Hepatocyte (in vitro differentiated cells): ENCODE measurements around the gene SUMF1. TPM values are rescaled to one million over a fixed set of nuclear protein-coding genes. Genes with fewer than 3 reads are reported as not detected.

Experiments used
- DNase-seq: peaks from one replicate; pipeline ENCODE4 v3.0.0-alpha.2; 2016; ENCODE audit warnings: low spot score
- H2AFZ ChIP-seq: fragments of 200-600 bp; sonication (generic); 2 replicates; pipeline ENCODE4 v1.6.0; 2016; ENCODE audit warnings: antibody characterized with exemption, mild to moderate bottlenecking
- H3K27ac ChIP-seq: fragments of 200-600 bp; sonication (generic); 2 replicates; pipeline ENCODE4 v1.5.1; 2016; ENCODE audit warnings: mild to moderate bottlenecking
- H3K27me3 ChIP-seq: fragments of 200-600 bp; sonication (generic); 2 replicates; pipeline ENCODE4 v1.6.1; 2016
- H3K36me3 ChIP-seq: fragments of 200-600 bp; sonication (generic); replicated peaks from 2 replicates; pipeline ENCODE4 v1.5.1; 2016; ENCODE audit warnings: low read depth; ENCODE audit not compliant: insufficient read depth
- H3K4me1 ChIP-seq: fragments of 200-600 bp; sonication (generic); 2 replicates; pipeline ENCODE4 v1.5.1; 2016; ENCODE audit warnings: mild to moderate bottlenecking, moderate library complexity; ENCODE audit not compliant: insufficient read depth
- H3K4me2 ChIP-seq: fragments of 200-600 bp; sonication (generic); 2 replicates; pipeline ENCODE4 v1.6.0; 2016
- H3K4me3 ChIP-seq: fragments of 200-600 bp; sonication (generic); 2 replicates; pipeline ENCODE4 v1.5.1; 2016; ENCODE audit warnings: mild to moderate bottlenecking
- H3K79me2 ChIP-seq: fragments of 200-600 bp; sonication (generic); 2 replicates; pipeline ENCODE4 v1.6.0; 2017; ENCODE audit warnings: mild to moderate bottlenecking
- H3K9me2 ChIP-seq: fragments of 200-600 bp; sonication (generic); replicated peaks from 2 replicates; pipeline ENCODE4 v1.6.0; 2017; ENCODE audit warnings: mild to moderate bottlenecking; ENCODE audit not compliant: insufficient read depth
- H3K9me3 ChIP-seq: fragments of 200-600 bp; sonication (generic); 2 replicates; pipeline ENCODE4 v1.5.1; 2016; ENCODE audit warnings: low read depth, mild to moderate bottlenecking
- H4K20me1 ChIP-seq: fragments of 200-600 bp; sonication (generic); 2 replicates; pipeline ENCODE4 v1.6.0; 2016; ENCODE audit warnings: mild to moderate bottlenecking; ENCODE audit not compliant: insufficient read depth, poor library complexity, severe bottlenecking
- EZH2 ChIP-seq: fragments of 200-600 bp; sonication (generic); IDR thresholded peaks from 2 replicates; pipeline ENCODE4 v1.6.1; 2016; ENCODE audit warnings: antibody characterized with exemption, mild to moderate bottlenecking, borderline replicate concordance
- EZH2phosphoT487 ChIP-seq: fragments of 200-600 bp; sonication (generic); IDR thresholded peaks from one replicate; pipeline ENCODE4 v1.6.1; 2018; ENCODE audit warnings: antibody characterized with exemption, mild to moderate bottlenecking, low read depth, moderate library complexity; ENCODE audit not compliant: unreplicated experiment, severe bottlenecking
- WGBS: methylation state at CpG from one replicate; pipeline ENCODE4 v1.1.6; 2016; ENCODE audit warnings: low lambda C conversion rate; ENCODE audit errors: missing lambda C conversion rate; 5-methylcytosine and 5-hydroxymethylcytosine counted together
- polyA plus RNA-seq: library from polyadenylated mRNA; unstranded; fragments of >200 nt; fragmentation: Nextera tagmentation; extraction: Ambion mirVana; gene quantifications from 2 replicates; pipeline ENCODE4 v1.2.1, GENCODE V29; 2016
- total RNA-seq: library from RNA; depleted of rRNA; stranded (reverse); fragments of >200 nt; gene quantifications from 2 replicates; pipeline ENCODE4 v1.2.3, GENCODE V29; 2014
- TF ChIP-seq, protein P1 (sequence below): fragments of 200-600 bp; sonication (generic); IDR thresholded peaks from 2 replicates; pipeline ENCODE4 v1.5.1; 2016; ENCODE audit warnings: antibody characterized with exemption, mild to moderate bottlenecking; ENCODE audit not compliant: poor library complexity

The SUMF1 gene
- total and polyA plus RNA-seq, 2 experiments from 2014 or later: 55.5 to 59.0 TPM

GRCh38 chr3:4321732-4322131 lies 145.3 kb downstream of the SUMF1 start:
- 83% methylated on average over 1 of the region's 1 CpG for WGBS

DNA sequence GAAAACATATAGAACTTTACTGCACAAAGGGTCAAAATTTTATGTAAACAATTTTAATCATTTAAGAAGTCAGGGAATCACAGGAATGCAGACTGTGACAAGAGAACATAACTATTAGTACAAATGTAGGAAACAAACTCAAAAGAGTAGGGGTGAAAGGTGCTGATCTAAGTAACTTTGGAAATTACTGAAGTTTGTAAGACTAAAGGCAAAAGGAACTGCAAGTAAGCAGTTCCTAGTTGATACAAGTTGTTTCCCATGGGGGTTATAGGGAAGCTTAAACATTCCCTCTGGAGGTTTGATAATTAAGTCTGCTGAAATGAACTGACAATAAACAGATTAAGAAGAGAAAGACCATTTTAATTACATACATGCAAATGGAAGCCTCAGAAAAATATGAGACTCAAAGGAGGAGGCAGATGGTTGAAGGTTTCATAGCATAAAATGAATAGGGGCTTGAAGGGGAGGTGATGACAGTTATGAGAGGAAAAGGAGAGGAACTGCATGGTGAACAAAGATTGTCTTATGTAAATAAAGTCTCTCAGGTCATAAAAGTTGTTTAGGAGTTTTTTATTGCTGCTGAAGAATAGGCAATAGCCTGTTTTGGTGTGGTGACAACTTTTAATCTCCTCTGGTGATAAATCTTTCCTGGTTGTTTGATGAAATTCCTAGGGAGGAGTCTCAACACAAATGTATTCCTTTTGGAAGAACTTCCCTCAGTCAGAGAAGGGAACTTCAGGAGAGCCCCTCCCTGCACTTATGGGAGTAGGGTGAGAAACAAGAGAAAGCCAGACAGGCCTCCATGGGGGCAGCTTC lies 146.8 kb downstream of the SUMF1 start:
- Histone ChIP-seq H3K4me3 (no peak overlapping the region), H3K79me2 (no peaks in the 10 kb centered on the region), H3K27me3 (no peaks in the 10 kb centered on the region), H3K27ac (no peak overlapping the region), H3K9me3 (no peaks in the 10 kb centered on the region), H3K4me1 (peaks cover 6% of the 10 kb centered on the region), H4K20me1 (no peaks in the 10 kb centered on the region), H3K4me2 (no peak overlapping the region), H2AFZ (no peak overlapping the region), H3K9me2 (no peaks in the 10 kb centered on the region), H3K36me3 (peaks cover 3% of the 10 kb centered on the region)
- DNase-seq: no peak
- no peak for TF ChIP-seq EZH2phosphoT487
- TF ChIP-seq, protein P1, sequence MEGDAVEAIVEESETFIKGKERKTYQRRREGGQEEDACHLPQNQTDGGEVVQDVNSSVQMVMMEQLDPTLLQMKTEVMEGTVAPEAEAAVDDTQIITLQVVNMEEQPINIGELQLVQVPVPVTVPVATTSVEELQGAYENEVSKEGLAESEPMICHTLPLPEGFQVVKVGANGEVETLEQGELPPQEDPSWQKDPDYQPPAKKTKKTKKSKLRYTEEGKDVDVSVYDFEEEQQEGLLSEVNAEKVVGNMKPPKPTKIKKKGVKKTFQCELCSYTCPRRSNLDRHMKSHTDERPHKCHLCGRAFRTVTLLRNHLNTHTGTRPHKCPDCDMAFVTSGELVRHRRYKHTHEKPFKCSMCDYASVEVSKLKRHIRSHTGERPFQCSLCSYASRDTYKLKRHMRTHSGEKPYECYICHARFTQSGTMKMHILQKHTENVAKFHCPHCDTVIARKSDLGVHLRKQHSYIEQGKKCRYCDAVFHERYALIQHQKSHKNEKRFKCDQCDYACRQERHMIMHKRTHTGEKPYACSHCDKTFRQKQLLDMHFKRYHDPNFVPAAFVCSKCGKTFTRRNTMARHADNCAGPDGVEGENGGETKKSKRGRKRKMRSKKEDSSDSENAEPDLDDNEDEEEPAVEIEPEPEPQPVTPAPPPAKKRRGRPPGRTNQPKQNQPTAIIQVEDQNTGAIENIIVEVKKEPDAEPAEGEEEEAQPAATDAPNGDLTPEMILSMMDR: no peak
- TF ChIP-seq EZH2: no peak

More at GRCh38 chr3:4321732-4322131, 145.3 kb downstream of the SUMF1 start:
- H3K4me2 ChIP-seq: no peak overlapping the region
- H3K79me2 ChIP-seq: no peaks in the 10 kb centered on the region
- H3K4me3 ChIP-seq: no peak overlapping the region
- H3K4me1 ChIP-seq: peaks cover 6% of the 10 kb centered on the region
- H2AFZ ChIP-seq: no peak overlapping the region
- peaks cover 3% of the 10 kb centered on the region for H3K36me3 ChIP-seq
- no peak for DNase-seq
- TF ChIP-seq, protein P1: no peak
- no peak for TF ChIP-seq EZH2phosphoT487
- TF ChIP-seq EZH2: no peak
- no peak overlapping the region for H3K27ac ChIP-seq
- H3K27me3 ChIP-seq: no peaks in the 10 kb centered on the region
- H4K20me1 ChIP-seq: no peaks in the 10 kb centered on the region
- no peaks in the 10 kb centered on the region for H3K9me2 ChIP-seq
- peaks cover under 1% of the 10 kb centered on the region for H3K9me3 ChIP-seq

DNA sequence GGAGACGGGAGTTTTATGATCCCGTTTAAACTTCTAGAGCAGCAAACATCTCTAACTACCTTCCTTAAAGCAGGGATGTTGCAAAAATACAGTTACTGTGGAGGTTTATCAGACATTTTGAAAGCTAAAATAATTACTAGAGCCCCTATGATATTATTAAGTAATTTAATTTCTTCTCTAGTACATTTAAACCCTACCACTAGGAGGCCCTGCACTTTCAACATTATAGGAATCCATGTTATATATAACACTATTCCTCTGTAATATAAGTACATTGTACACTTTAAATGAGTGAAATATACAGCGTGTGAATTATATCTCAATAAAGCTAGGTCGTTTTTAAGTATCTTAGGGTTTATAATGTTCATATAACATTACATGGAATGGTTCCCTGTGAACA lies 152.4 kb downstream of the SUMF1 start:
- H3K27me3 ChIP-seq: no peaks in the 10 kb centered on the region
- H4K20me1 ChIP-seq: peaks cover 5% of the 10 kb centered on the region
- no peaks in the 10 kb centered on the region for H3K9me2 ChIP-seq
- H3K79me2 ChIP-seq: peaks cover 9% of the 10 kb centered on the region
- 84% methylated on average over 4 of the region's 4 CpGs for WGBS
- H3K9me3 ChIP-seq: no peaks in the 10 kb centered on the region
- no peak overlapping the region for H3K4me2 ChIP-seq
- H3K36me3 ChIP-seq: peaks cover 3% of the 10 kb centered on the region
- H3K27ac ChIP-seq: no peak overlapping the region
- no peaks in the 10 kb centered on the region for H3K4me1 ChIP-seq
- TF ChIP-seq EZH2: no peak
- no peak for TF ChIP-seq EZH2phosphoT487
- TF ChIP-seq, protein P1: peak; percentile 11
- H3K4me3 ChIP-seq: no peak overlapping the region
- H2AFZ ChIP-seq: no peak overlapping the region
- DNase-seq: no peak
